GM21737 (cell line): ENCODE measurements around the gene NRCAM.

Experiments
- ATAC-seq: cut with Tn5 transposase; IDR thresholded peaks from one replicate; pipeline ENCODE4 v1.9.1; 2021; ENCODE audit warnings: mild to moderate bottlenecking, moderate library complexity; ENCODE audit not compliant: unreplicated experiment

NRCAM gene

GRCh38 chr7:108137993-108138392 is 318.2 kb downstream of the NRCAM start:
- ATAC-seq = no peak

DNA sequence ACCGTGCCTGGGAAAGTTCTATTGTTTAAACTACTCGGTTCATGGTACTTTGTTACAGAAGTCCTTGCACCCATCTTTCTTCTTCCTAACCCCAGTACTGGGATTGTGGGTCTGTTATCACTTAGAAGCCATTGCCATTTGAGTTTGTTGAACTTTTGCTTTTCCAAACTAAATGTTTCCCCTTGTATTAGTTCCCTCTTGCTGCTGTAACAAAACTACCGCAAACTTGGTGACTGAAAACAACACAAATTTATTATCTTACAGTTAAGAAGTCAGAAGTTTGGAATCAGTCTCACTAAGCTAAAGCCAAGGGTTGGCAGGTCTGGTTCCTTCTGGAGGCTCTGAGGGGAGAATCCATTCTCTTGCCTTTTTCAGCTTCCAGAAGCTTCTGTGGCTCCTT is 319.2 kb downstream of the NRCAM start:
- ATAC-seq = no peak

DNA sequence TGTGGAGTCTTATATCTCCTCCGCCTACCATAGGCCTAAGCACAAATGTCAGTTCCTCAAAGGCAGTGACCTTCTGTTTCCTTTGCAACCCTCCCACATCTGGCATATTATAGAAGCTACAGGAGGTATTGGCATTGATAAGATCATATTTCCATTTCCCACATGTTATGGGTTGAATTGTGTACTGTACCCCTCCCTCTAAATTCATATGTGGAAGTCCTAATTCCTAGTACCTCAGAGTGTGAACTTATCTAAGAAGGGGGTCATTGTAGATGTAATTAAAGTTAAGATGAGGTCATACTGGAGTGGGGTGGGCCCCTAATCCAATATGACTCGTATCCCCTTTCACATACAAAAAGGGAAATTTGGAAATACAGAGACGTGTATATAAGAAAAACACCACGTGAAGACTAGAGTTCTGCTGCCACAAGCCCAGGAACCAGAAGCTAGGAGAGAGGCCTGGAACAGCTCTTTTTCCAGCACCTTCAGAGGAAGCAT is 320.0 kb downstream of the NRCAM start:
- ATAC-seq = peak; percentile 23

- ATAC-seq = peak; percentile 95
These were observed 320.6 kb downstream of the NRCAM start for GRCh38 chr7:108135446-108136190.

DNA sequence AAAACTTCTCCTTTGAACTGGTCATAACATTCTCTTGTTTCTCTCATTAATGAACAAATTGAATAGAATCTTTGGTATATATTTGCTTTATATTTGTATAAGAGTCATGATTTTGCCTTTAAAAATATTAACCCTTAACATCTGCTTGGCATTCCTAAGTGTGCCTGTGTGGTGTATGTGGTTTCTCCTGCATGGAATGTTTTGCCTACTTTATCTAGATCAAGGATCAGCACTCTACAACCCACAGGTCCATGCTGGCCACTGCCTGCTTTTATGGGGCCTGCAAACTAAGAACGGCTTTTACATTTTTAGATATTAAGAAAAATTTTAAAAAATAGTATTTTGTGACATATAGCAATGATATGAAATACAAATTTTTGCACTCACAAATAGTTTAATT is 321.8 kb downstream of the NRCAM start:
- ATAC-seq = no peak

GRCh38 chr7:108132551-108133265 is 323.5 kb downstream of the NRCAM start:
- ATAC-seq = no peak

DNA sequence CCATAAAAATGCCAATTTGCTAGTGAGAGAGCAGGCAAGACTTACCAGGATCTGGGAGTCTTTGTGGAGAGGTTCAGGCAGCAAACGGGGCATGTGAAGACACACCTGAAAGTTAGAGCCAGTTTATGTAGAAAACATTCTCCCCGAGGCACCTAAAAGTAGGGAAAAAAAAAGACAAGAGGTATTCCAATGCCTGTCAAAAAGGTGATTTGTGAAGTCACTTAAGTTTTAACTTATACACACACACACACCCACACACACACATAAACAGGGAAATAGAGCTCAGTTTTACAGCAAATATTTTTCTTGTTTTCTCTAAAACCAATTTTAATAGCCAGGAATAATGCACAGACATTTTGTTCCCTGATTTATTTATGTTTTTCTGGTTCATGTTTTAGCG is 326.0 kb downstream of the NRCAM start, which contains the start of gene LAMB4:
TSS of gene LAMB4 (minus strand) at position 101 of the 400 bp plus-strand sequence. CDS start 7,197 bp downstream, outside the sequence.
- no peak for ATAC-seq

DNA sequence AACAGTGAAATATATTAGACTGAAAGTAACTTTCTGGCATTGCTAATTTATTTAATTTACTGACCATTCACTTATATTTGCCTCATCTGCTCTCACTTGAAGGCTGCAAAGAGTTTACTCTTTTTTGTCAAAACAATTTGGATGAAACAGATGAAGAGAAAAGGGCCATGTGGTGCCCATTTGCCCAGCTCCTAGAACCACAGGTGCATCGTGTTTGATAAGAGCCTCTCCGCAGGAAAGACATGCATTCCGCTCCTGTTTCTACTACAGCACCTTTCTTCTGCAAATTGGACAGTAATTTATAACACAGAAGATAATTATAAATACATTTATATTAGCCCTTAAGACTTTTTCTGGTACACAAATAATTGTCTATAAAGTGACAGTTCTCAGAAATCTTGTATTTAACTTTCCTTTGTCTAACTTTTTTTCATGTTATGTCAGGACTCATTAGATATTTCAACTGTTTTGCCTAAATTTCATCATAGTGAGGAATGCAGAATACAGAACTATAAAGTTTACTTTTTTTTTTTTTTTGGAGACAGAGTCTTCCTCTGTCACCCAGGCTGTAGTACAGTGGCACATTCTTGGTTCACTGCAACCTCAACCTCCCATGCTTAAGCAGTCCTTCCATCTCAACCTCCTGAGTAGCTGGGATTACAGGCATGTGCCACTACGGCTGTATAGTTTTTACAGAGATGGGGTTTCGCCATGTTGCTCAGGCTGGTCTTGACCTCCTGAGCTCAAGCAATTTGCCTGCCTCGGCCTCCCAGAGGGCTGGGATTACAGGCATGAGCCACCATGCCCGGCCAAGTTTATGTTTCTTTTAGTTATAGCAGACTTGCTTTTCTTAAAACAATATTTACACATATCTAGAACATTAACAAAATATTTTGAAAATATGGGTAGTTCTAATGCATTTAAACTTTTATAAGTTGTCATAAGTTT is 326.9 kb downstream of the NRCAM start:
- no peak for ATAC-seq

DNA sequence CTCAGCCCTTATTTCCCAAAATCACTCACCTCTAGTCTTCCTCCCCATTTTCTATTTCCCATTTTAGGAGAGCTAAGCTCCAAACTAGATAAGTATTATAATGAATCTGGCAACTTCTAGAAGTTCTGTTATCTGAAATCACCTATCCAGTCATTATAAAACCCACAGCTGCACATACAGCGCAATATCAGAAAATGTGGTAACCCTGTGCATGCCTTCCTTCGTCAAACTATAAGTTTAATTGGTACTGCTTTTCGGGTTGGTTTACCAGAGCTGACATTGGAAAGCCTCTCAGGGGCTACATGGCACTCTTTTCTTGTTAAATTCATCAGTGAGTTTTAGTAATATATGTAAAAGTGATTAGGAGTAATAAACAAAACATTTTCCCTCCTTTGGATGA is 327.7 kb downstream of the NRCAM start:
- no peak for ATAC-seq

GRCh38 chr7:108127461-108127860 is 328.8 kb downstream of the NRCAM start:
- ATAC-seq = no peak

DNA sequence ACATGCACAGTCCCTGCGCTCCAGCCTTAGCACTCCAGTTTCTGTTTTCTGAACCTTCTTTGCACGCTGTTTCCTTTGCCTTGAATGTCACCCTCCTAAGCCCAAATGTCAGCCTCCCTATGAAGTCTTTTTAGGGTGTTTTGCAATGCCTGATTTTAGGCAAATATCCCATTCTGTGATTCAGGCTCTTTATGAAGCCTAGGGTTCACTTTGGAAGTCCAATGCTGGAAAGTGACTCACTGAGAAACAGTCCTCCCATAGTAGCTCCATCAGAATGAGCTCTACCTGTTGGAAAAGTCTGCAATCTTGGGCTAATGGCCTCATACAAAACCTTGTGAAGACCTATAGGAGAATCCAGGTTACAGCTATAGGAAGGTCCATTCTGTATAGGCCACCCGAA is 331.4 kb downstream of the NRCAM start:
- no peak for ATAC-seq

- no peak for ATAC-seq
These were observed 334.1 kb downstream of the NRCAM start for GRCh38 chr7:108122181-108122580.

- ATAC-seq = no peak
These were observed 335.3 kb downstream of the NRCAM start for GRCh38 chr7:108120933-108121332.

GRCh38 chr7:108120196-108120595 is 336.0 kb downstream of the NRCAM start:
- ATAC-seq = no peak

DNA sequence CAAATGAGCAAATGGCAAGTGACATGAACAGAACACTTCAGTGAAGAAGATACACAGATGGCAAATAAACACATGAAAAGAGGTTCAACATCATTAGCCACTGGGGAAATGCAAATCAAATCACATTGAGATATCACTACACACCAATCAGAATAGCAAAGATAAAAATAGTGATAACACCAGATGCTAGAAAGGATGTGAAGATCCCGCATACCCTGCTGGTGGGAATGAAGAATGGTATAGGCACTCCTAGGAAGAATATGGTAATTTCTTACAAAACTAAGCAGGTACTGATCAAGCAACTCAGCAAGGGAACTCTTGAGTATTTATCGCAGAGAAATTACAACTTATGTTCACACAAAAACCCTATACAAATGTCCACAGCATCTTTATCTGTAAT is 337.3 kb downstream of the NRCAM start:
- no peak for ATAC-seq

GRCh38 chr7:108114117-108114841 is 342.0 kb downstream of the NRCAM start:
- peak; percentile 72 for ATAC-seq

DNA sequence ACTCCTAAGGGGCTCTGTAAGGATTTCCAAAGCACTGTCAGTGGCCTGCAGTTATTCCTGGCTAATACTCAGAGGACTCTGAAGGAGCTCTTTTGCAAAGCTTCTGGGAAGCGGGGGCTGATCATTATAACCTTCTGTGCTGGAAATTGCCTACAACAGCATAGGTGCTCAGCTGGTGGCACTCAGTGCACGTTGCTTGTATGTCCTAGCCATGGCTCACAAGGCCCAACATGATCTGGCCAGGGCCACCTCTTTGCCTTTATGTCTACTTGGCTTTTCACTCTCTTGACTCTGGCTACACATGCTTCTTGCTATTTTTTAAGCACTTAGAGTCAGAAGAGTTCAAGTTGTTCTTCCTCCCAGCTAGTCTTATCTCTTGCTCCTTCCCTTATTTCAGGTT is 343.6 kb downstream of the NRCAM start:
- no peak for ATAC-seq

- ATAC-seq = peak; percentile 61
These were observed 346.9 kb downstream of the NRCAM start for GRCh38 chr7:108109221-108109908.

DNA sequence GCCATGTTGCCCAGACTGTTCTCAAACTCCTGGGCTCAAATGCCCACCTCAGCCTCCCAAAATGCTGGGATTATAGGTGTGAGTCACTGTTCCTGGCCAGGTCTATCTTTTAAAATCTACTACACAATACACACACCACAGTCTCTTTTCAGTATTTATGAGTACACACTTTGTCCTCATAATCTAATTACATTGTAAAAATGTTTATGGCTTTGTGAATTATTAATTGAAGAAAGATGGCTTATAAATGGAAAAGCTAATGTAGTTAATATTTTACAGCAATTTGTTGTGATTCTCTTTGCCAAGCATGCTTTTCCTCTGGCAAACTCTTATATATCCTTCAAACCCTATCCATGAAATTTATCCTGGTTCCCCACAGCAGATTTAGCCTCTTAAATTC is 348.1 kb downstream of the NRCAM start:
- no peak for ATAC-seq

- no peak for ATAC-seq
These were observed 351.9 kb downstream of the NRCAM start for GRCh38 chr7:108104324-108104723.
